ENCODE data around the gene GOLPH3. TPM values are rescaled to one million over a fixed set of nuclear protein-coding genes. Genes with fewer than 3 reads are reported as not detected.

Gene GOLPH3
- total RNA-seq, 1 experiment from 2014 or later, result 115 TPM

- no peaks in the 10 kb centered on the region for H3K4me1 Mint-ChIP-seq (ENCODE audit: low read depth, unreplicated experiment)
- intact Hi-C loops (cut with micrococcal nuclease; ENCODE audit: unreplicated experiment), result no loop called here
- H3K27ac Mint-ChIP-seq (ENCODE audit: unreplicated experiment), result no peak overlapping the region
- no TSS peak for BruUV-seq (replicated peaks)
- H3K27me3 Mint-ChIP-seq (ENCODE audit: unreplicated experiment), result no peaks in the 10 kb centered on the region
- no peak for DNase-seq
- H3K9me3 Mint-ChIP-seq (ENCODE audit: low read depth, unreplicated experiment), result no peaks in the 10 kb centered on the region
- no peak overlapping the region for H3K4me3 Mint-ChIP-seq (ENCODE audit: low read depth, unreplicated experiment)
- H3K36me3 Mint-ChIP-seq (ENCODE audit: insufficient read depth, unreplicated experiment), result peaks cover 52% of the 10 kb centered on the region
- no peak for TF ChIP-seq CTCF (IDR thresholded peaks at IDR 0.05; ENCODE audit: unreplicated experiment)
- CTCF ChIA-PET, result no interaction called here
Measured at GRCh38 chr5:32103521-32103920, 70.6 kb downstream of the GOLPH3 start.

- no TSS peak for BruUV-seq (replicated peaks)
- Mint-ChIP-seq H3K27me3 (ENCODE audit: unreplicated experiment) (no peaks in the 10 kb centered on the region), H3K9me3 (ENCODE audit: low read depth, unreplicated experiment) (no peaks in the 10 kb centered on the region), H3K4me1 (ENCODE audit: low read depth, unreplicated experiment) (no peaks in the 10 kb centered on the region), H3K4me3 (ENCODE audit: low read depth, unreplicated experiment) (no peak overlapping the region), H3K36me3 (ENCODE audit: insufficient read depth, unreplicated experiment) (peaks cover 59% of the 10 kb centered on the region), H3K27ac (ENCODE audit: unreplicated experiment) (no peak overlapping the region)
- no peak for DNase-seq
- intact Hi-C loops (cut with micrococcal nuclease; ENCODE audit: unreplicated experiment), result no loop called here
- CTCF ChIA-PET, result no interaction called here
- no peak for TF ChIP-seq CTCF (IDR thresholded peaks at IDR 0.05; ENCODE audit: unreplicated experiment)
Measured at GRCh38 chr5:32102254-32102986, 71.7 kb downstream of the GOLPH3 start.

- no peaks in the 10 kb centered on the region for H3K27me3 Mint-ChIP-seq (ENCODE audit: unreplicated experiment)
- no peak for DNase-seq
- H3K4me1 Mint-ChIP-seq (ENCODE audit: low read depth, unreplicated experiment), result no peaks in the 10 kb centered on the region
- intact Hi-C loops (cut with micrococcal nuclease; ENCODE audit: unreplicated experiment), result no loop called here
- no TSS peak for BruUV-seq (replicated peaks)
- no peak overlapping the region for H3K4me3 Mint-ChIP-seq (ENCODE audit: low read depth, unreplicated experiment)
- no peak for TF ChIP-seq CTCF (IDR thresholded peaks at IDR 0.05; ENCODE audit: unreplicated experiment)
- no peak overlapping the region for H3K27ac Mint-ChIP-seq (ENCODE audit: unreplicated experiment)
- CTCF ChIA-PET, result no interaction called here
- H3K36me3 Mint-ChIP-seq (ENCODE audit: insufficient read depth, unreplicated experiment), result peaks cover 64% of the 10 kb centered on the region
- H3K9me3 Mint-ChIP-seq (ENCODE audit: low read depth, unreplicated experiment), result no peaks in the 10 kb centered on the region
Measured at GRCh38 chr5:32100691-32101302, 73.3 kb downstream of the GOLPH3 start.

- H3K4me3 Mint-ChIP-seq (ENCODE audit: low read depth, unreplicated experiment), result no peak overlapping the region
- H3K36me3 Mint-ChIP-seq (ENCODE audit: insufficient read depth, unreplicated experiment), result peaks cover 70% of the 10 kb centered on the region
- no peak for TF ChIP-seq CTCF (IDR thresholded peaks at IDR 0.05; ENCODE audit: unreplicated experiment)
- H3K9me3 Mint-ChIP-seq (ENCODE audit: low read depth, unreplicated experiment), result no peaks in the 10 kb centered on the region
- CTCF ChIA-PET, result no interaction called here
- no peaks in the 10 kb centered on the region for H3K4me1 Mint-ChIP-seq (ENCODE audit: low read depth, unreplicated experiment)
- intact Hi-C loops (cut with micrococcal nuclease; ENCODE audit: unreplicated experiment), result no loop called here
- no peaks in the 10 kb centered on the region for H3K27me3 Mint-ChIP-seq (ENCODE audit: unreplicated experiment)
- BruUV-seq (replicated peaks), result no TSS peak
- DNase-seq, result no peak
- no peak overlapping the region for H3K27ac Mint-ChIP-seq (ENCODE audit: unreplicated experiment)
Measured at GRCh38 chr5:32100230-32100629, 73.9 kb downstream of the GOLPH3 start.

Measured in Calu3 (cell line).